ENCODE data around the gene SLC49A3. TPM values are rescaled to one million over a fixed set of nuclear protein-coding genes. Genes with fewer than 3 reads are reported as not detected.

Gene SLC49A3
- polyA plus RNA-seq, 3 donors = 9.5 to 29.8 (median 11.1) TPM

DNA sequence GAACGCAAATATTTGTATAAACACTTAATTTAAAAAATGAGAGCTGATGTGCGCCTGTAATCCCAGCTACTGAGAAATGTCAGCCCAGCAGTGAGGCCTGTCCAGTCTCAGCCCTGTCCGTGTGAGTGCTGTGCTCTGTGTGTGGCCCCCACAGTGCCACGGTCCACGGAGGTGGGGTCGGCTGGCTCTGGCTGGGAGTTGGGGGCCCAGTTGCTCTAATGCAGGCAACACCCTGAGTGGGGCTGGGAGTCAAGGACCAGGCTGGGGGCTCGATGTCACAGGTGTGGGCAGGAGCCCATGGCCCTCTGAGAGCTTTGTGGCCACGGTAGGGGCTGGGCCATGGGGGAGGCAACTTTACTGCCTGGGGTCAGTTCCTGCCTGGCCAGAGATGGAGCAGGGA, 29.5 kb upstream of the SLC49A3 start:
- TF ChIP-seq, protein P1, sequence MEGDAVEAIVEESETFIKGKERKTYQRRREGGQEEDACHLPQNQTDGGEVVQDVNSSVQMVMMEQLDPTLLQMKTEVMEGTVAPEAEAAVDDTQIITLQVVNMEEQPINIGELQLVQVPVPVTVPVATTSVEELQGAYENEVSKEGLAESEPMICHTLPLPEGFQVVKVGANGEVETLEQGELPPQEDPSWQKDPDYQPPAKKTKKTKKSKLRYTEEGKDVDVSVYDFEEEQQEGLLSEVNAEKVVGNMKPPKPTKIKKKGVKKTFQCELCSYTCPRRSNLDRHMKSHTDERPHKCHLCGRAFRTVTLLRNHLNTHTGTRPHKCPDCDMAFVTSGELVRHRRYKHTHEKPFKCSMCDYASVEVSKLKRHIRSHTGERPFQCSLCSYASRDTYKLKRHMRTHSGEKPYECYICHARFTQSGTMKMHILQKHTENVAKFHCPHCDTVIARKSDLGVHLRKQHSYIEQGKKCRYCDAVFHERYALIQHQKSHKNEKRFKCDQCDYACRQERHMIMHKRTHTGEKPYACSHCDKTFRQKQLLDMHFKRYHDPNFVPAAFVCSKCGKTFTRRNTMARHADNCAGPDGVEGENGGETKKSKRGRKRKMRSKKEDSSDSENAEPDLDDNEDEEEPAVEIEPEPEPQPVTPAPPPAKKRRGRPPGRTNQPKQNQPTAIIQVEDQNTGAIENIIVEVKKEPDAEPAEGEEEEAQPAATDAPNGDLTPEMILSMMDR (IDR thresholded peaks at IDR 0.05) = no peak
- H3K9ac ChIP-seq (ENCODE audit: insufficient read depth, low read length, poor library complexity, severe bottlenecking) = no peak overlapping the region
- no peak overlapping the region for H3K27ac ChIP-seq (ENCODE audit: low read depth in 1 of 2, low read length in 2 of 2)
- H3K9me3 Mint-ChIP-seq = peaks cover 0 to 15% (median 8%) of the 10 kb centered on the region in 7 donors
- H3K4me3 ChIP-seq (replicated peaks in 1 of 3; ENCODE audit: low read depth in 2 of 3, low read length in 3 of 3) = no peak overlapping the region
- H3K36me3 Mint-ChIP-seq = peaks cover 39 to 68% of the 10 kb centered on the region in 2 donors
- H3K27ac Mint-ChIP-seq = peak overlapping the region in 1 of 7 donors; percentile 55
- WGBS (ENCODE audit: insufficient coverage) = over 99% methylated on average over 7 of the region's 8 CpGs
- intact Hi-C loops (cut with micrococcal nuclease) = no loop called here
- H3K36me3 ChIP-seq (replicated peaks in 1 of 2; ENCODE audit: control insufficient read depth in 1 of 2, insufficient read depth in 2 of 2, low read length in 2 of 2) = peaks cover 18 to 43% of the 10 kb centered on the region in 2 donors
- H3K79me2 ChIP-seq (ENCODE audit: insufficient read depth, low read length) = peaks cover 81% of the 10 kb centered on the region
- no peak overlapping the region for H3K4me2 ChIP-seq (replicated peaks; ENCODE audit: extremely low read depth, low read length, poor library complexity, severe bottlenecking)
- H3K27me3 ChIP-seq (ENCODE audit: control insufficient read depth in 2 of 2, insufficient read depth in 2 of 2, low read length in 2 of 2) = no peaks in the 10 kb centered on the region
- H3K9me3 ChIP-seq (replicated peaks in 1 of 2; ENCODE audit: control insufficient read depth in 1 of 2, insufficient read depth in 1 of 2, low read length in 2 of 2) = peaks cover 0 to 5% of the 10 kb centered on the region in 2 donors
- peaks cover 83% of the 10 kb centered on the region for H4K20me1 ChIP-seq (ENCODE audit: insufficient read depth, low read length)
- no peak overlapping the region for H3K4me3 Mint-ChIP-seq
- no peaks in the 10 kb centered on the region for H3K4me1 ChIP-seq (ENCODE audit: control insufficient read depth in 1 of 2, insufficient read depth in 2 of 2, low read length in 2 of 2)
- H3K4me1 Mint-ChIP-seq = peaks cover 17% of the 10 kb centered on the region
- peaks cover 0 to 2% (median 0%) of the 10 kb centered on the region in 3 donors for H3K27me3 Mint-ChIP-seq (ENCODE audit: low read depth in 3 of 3)
- DNase-seq = no peak
- H2AFZ ChIP-seq (ENCODE audit: insufficient read depth, low read depth, low read length, poor library complexity, severe bottlenecking) = no peak overlapping the region

DNA sequence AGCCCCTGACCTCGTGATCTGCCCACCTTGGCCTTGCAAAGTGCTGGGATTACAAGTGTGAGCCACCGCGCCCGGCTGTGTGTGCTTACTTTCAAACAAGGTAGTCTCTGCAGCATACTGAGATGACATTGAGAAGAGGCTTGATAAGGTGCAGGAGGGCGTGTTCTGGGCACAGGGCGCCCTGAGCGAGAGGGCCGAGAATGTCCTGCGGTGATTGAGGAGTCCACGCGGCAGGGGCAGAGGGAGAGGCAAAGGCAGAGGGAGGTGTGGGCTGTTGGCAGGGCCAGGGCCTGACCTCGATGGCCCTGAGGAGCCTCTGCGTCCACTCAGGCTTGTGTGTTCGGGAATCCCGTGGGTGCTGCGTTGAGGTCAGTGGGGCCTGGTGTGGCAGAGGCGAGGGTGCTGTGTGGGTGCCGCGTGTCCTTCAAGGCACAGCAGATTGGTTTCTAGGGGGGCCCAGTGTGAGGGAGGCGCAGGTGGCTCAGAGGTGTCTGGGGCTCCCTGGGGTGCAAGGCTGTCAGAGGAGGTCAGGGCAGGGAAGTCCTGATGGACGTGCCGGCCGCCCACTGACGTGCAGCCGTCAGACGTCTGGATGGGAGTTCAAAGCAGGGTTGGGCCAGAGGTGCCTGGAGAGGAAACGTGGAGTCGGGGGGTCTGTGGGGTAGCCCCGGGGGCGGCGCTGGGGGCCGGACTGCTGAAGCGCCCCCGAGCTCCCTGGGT, 28.8 kb upstream of the SLC49A3 start:
- Histone ChIP-seq H3K79me2 (ENCODE audit: insufficient read depth, low read length) (peaks cover 82% of the 10 kb centered on the region), H3K27me3 (ENCODE audit: control insufficient read depth in 2 of 2, insufficient read depth in 2 of 2, low read length in 2 of 2) (no peaks in the 10 kb centered on the region), H3K4me1 (ENCODE audit: control insufficient read depth in 1 of 2, insufficient read depth in 2 of 2, low read length in 2 of 2) (no peaks in the 10 kb centered on the region), H2AFZ (ENCODE audit: insufficient read depth, low read depth, low read length, poor library complexity, severe bottlenecking) (no peak overlapping the region), H3K9me3 (replicated peaks in 1 of 2; ENCODE audit: control insufficient read depth in 1 of 2, insufficient read depth in 1 of 2, low read length in 2 of 2) (peaks cover 0 to 5% of the 10 kb centered on the region in 2 donors), H3K9ac (ENCODE audit: insufficient read depth, low read length, poor library complexity, severe bottlenecking) (no peak overlapping the region), H3K4me3 (replicated peaks in 1 of 3; ENCODE audit: low read depth in 2 of 3, low read length in 3 of 3) (no peak overlapping the region), H3K4me2 (replicated peaks; ENCODE audit: extremely low read depth, low read length, poor library complexity, severe bottlenecking) (no peak overlapping the region), H3K36me3 (replicated peaks in 1 of 2; ENCODE audit: control insufficient read depth in 1 of 2, insufficient read depth in 2 of 2, low read length in 2 of 2) (peaks cover 12 to 42% of the 10 kb centered on the region in 2 donors), H3K27ac (ENCODE audit: low read depth in 1 of 2, low read length in 2 of 2) (no peak overlapping the region), H4K20me1 (ENCODE audit: insufficient read depth, low read length) (peaks cover 83% of the 10 kb centered on the region)
- intact Hi-C loops (cut with micrococcal nuclease) = no loop called here
- peak overlapping the region in 2 of 7 donors; percentile 25 to 30 for H3K27ac Mint-ChIP-seq
- no peak for DNase-seq
- peaks cover 32 to 62% of the 10 kb centered on the region in 2 donors for H3K36me3 Mint-ChIP-seq
- TF ChIP-seq, protein P1 (IDR thresholded peaks at IDR 0.05) = no peak
- H3K9me3 Mint-ChIP-seq = peaks cover 0 to 12% (median 8%) of the 10 kb centered on the region in 7 donors
- 95% methylated on average over 29 of the region's 34 CpGs for WGBS (ENCODE audit: insufficient coverage)
- peaks cover 0 to 2% (median 1%) of the 10 kb centered on the region in 3 donors for H3K27me3 Mint-ChIP-seq (ENCODE audit: low read depth in 3 of 3)
- H3K4me3 Mint-ChIP-seq = no peak overlapping the region
- H3K4me1 Mint-ChIP-seq = peaks cover 17% of the 10 kb centered on the region
